CD4-positive, alpha-beta T cell treated with Interferon gamma for 1 hour (primary cell): ENCODE results near the gene SAG.

Experiments
- DNase-seq: peaks from one replicate; pipeline ENCODE4 v3.0.0-alpha.2; 2020

The SAG gene

DNA sequence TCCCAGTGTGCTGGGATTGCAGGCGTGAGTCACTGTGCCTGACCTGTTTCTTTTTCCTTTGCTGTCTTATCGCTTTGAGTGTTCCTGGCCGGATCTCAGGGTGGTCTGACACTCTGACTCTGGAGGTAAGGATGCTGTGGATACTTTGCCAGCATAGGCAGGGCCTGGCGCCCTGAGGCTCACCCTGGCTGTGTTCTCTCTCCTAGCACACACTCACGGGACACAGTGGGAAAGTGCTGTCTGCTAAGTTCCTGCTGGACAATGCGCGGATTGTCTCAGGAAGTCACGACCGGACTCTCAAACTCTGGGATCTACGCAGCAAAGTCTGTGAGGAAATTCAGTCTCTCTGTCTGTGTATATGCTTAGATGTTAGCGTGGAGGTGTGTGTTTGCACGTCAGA is 18.0 kb upstream of the SAG start:
- DNase-seq, result no peak

DNA sequence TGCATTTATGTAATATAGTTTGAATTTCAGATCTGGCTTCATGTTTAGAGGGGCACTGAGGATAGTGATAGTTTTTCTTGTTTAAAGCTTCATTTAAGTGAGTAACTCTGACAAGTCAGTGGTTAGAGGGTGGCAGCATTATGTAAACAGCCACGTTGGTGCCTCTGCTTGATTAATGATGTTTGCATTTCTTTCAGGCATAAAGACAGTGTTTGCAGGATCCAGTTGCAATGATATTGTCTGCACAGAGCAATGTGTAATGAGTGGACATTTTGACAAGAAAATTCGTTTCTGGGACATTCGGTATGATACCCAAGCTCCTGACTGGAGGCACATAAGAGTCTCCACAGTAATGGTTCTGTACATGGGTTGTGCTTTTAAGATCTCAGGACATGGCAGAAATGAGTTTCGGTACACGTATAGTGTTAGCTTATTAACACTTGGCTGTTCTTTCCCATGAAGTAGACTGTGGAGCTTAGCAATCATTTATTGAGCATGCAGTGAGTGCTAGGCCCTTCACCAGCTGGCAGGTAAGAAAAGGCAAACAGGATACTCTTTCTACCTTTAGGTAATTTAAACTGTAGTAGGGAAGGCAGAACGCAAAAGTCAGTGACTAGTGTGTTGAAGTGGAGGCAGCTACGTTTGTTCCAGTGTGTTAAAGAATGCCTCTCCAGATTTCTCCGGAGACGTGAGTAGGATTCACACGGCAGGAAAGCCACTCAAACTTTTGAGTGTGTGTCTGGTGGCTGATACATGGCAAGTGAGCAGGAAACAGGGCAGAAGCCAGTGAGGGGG is 17.4 kb upstream of the SAG start:
- no peak for DNase-seq

DNA sequence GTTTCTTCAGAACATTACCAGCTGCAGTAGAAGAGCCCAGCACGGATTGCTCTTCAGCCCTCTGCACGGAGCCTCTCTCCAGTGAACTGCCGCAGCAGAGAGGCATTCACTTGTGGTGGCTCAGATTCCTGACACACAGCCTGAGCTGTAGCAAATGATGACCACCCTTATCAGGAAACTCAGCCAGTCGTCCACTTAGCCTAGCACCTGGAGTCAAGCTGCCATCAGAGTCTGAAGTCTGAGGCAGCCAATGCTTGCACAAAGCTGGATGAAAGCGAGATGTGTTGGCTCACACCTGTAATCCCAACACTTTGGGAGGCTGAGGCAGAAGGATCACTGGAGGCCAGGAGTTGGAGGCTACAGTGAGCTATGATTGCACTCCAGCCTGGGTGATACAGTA is 11.7 kb upstream of the SAG start:
- no peak for DNase-seq

DNA sequence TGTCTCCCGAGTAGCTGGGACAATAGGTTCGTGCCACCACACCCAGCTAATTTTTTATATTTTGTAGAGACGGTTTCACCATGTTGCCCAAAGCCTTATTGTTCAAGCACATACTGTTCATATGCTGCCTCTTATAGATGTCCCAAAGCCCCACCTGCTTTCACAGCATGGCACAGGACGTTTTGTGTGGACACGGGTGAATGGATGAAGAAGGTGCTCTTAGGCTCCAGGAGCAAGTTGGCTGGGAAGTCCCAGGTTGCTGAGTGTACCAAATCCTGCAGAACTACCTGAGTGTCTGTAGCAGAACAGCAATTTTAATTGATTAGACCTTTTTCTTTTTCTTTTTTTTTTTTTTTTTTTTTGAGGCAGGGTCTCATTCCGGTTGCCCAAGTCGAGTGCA is 10.5 kb upstream of the SAG start:
- no peak for DNase-seq

DNA sequence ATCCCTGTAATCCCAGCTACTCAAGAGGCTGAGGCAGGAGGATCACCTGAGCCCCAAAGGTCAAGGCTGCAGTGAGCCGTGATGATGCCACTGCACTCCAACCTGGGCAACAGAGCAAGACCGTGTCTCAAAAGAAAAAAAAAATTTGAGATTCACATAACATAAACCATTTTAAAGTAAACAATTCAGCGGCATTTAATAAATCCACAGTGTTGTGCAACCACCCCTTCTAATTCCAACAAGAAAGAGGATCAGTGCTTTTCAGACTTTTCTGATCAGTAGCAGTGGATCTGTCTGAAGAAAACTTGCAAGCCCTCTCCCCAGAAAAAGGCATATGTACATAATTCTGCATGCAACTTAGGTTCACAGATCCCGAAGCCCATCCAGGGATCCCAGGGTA is 7.2 kb upstream of the SAG start:
- DNase-seq, result no peak

DNA sequence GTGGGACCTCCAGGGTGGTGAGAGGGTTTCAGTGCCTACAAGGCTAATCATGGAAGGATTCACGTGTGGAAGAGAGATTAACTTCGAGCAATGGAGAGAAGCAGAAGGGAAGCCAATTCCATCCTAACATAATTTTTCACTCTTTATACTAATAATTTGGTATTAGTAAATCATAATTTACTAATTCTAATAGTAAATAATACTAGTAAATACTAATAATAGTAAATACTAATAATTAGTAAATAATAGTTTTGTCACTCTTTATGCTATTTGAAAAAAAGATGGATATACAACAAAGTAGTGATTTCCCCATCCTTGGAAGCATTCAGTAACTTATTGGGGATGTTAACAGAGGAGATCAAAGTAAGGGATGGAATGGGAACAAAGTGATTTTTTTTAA is 6.4 kb upstream of the SAG start:
- DNase-seq, result no peak

DNA sequence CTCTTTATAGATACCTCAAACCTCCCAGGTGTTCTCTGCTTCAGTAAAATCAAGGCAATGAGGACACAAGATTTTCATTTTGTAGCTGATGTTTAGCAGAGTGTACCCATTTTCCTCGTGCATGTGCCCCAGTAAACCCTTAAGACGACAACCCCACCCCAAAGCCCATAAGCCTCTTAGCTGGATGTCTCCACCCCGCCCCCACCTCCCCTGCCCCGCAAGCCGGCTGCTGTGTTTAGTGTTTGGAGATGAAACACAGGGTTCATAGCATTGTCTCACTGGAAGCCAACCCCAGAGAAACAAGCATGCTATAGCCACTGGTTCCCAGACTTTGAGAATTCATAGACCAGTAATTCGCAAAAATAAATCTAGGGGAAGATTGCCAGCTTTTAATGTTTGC is 5.8 kb upstream of the SAG start:
- DNase-seq, result no peak

DNA sequence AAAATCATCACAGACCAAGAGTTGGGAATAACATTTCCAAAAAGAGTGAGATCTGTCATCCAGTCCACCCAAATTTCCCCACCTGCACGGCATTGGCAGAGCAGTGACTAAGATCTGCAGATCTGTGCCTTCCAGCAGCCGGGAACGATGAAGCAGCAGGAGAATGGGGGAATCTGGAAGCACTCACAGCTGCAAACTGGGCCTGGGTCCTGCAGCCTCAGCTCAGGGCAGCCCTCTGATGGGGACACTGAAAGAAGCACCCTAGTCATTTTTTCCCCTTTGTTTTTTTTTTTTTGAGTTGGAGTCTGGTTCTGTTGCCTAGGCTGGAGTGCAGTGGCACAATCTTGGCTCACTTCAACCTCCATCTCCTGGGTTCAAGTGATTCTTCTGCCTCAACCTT is 4.4 kb upstream of the SAG start:
- DNase-seq, result no peak

DNA sequence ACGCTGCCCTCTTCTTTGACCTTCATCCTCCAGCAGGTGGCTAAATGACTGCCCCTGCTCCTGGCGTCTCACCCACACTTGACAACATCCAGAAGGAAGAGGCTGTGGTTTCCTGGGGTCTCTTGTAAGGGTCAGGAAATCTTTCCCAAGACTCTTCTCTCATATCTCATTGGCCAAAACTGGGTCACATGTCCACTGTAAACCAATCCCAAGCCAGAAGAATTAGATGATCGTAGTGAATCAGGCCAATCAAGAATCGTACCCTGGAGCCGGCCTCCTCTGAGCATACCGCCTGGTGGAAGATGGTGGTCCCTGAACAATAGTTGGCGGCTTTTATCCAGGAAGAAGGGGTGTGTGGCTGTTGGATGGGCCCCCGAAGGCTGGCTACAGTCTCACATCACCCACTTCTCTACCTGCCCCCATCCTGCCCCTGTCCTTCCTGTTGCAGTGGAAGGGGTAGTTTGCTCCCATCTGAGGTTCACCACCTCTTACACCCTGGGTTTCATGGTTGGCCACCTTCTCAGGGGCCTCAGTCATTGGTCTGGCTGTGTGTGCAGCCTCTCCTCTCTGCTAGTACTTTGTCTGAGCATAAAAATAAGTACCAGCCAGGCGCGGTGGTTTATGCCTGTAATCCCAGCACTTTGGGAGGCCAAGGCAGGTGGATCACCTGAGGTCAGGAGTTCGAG is 3.8 kb downstream of the SAG start:
- DNase-seq, result no peak

DNA sequence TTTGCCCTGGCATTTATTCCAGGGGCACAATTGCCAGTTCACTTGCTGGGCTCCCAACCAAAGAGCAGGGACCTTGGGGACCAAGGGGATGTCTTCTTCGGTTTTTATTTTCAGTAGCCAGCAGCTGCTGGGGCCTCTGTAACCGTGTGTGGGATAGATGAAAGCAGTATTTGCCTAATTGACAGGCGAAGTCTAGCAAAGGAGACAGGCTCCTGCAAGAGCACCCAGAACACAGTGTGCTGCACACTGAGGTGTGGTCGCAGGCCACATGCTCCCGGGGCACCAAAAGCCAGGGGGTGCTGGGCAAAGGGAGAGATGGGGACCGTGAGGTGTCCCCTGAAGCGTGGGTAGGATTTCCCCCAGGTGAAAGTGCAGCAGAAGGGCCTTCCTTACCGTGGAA is 5.3 kb downstream of the SAG start:
- no peak for DNase-seq

DNA sequence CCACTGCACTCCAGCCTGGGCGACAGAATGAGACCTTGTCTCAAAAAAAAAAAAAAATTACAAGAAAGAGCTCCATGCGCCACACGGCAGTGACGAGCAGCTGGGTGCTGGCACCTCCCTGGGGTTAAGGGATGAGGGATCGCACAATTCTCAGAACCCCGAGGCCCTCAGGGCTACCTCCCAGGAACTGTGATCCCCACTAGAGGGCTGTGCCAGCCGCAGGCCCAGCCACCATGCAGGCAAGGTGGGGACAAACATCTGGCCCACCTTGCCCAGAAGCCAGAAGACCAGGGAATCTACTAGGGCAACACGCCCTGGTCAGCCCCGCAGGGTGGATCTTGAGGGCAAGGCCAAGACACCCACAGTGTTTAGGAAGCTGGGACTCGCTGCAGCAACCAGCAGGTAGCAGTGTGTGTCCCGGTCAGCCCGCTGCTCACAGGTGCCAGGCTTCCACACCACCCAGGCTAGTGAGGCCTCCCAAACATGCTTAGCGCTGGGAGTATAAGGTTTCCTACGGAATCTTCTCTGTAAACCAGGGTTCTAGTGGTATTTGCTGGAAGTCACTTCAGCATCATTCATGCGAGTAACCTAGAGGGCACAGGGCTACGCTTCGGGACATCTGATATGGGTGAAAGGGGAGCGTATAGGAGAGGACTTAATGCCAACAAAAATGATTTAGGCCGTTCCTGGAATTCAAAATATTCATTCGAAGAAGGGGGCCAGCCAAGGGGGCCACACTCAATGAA is 6.7 kb downstream of the SAG start:
- DNase-seq, result no peak

DNA sequence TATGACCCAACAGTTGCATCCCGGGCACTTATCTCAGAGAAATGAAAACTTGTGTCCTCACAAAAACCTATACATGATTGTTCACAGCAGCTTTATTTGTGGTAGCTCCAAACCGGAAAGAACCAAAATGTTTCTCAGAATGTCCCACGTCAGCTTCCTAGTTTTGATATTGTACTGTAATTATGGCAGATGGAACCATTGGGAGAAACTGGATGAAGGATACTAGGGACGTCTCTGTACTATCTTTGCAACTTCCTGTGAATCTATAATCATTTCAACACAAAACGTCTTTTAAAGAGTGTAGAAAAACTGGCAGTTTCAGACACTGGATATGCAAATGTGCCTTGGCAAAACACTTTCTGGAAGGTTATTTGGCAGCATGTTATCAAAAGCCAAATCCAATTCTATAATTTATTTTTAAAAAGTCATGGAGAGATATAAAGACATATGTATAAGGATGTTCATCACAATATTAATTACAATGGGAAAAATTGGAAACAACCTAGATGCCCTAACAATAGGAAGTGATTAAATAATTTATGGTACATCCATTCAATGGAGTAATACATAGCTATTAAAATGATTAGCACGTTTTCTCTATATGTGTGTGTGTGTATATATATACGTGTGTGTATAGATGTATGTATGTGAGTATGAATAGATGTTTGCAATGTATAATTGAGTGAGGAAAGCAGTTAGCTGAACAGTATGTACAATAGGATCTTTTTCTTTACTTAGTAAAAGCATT is 9.8 kb downstream of the SAG start:
- no peak for DNase-seq

DNA sequence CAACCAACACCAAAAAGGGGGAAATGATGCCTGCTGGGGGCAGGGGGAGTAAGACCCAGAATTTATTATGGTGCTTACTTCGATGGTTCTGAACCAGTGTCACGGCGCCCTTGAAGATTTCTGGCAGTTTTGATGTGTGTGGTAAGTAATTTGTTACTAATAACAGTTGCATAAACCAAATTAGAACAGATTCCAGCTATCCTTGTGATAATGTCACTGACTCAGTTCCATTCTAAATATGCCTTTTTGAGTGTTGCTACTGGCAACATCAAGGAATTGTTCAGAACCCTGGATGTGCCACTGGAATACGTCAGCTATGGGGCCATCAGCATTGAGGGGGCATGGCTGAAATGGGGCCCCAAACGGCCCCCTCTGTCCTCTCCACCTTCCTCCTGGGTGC is 11.6 kb downstream of the SAG start:
- no peak for DNase-seq

DNA sequence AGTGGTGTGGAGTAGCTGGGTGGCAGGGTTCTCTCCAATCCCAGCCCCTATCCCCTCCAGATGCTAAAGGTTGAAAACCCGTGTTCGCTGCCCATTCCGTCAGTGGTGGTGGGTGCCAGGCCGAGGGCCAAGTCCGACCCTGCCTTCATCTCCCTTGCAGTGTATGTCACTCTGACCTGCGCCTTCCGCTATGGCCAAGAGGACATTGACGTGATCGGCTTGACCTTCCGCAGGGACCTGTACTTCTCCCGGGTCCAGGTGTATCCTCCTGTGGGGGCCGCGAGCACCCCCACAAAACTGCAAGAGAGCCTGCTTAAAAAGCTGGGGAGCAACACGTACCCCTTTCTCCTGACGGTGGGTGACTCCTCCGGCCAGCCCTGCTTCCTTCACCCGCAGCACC is 12.9 kb downstream of the SAG start:
- DNase-seq, result no peak

DNA sequence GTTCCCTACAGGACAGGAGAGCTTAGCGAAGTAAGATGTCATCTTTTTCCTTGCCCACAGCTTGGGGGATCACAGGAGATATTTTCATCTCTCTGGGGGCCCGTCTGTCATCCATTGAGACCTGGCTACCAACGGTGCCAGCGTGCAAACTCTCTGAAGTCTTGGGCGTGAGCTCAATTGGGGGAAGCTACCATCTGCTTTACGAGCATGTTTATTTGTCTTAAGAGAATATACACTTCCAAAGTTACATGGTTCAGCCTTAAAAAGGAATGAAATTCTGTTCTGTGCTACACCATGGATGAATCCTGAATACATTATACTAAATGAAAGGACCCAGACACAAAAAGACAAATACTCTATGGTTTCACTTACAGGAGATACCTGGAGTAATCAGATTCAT is 13.6 kb downstream of the SAG start:
- no peak for DNase-seq

DNA sequence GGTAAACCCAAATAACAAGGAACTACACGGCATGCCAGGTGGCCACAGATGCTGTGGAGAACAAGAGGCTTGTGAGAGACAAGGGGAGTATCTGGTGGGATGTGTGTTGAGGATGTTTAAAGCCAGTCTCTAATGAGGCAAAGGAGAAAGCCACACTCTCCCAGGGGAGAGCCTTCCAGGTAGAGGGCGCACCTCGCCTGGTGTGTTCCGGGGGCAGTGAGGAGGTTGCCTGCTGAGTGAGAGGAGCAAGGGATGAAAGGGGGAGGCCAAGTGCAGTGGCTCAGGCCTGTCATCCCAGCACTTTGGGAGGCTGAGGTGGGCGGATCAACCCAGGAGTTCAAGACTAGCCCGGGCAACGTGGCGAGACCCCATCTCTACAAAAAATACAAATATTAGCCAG is 16.2 kb downstream of the SAG start:
- no peak for DNase-seq

DNA sequence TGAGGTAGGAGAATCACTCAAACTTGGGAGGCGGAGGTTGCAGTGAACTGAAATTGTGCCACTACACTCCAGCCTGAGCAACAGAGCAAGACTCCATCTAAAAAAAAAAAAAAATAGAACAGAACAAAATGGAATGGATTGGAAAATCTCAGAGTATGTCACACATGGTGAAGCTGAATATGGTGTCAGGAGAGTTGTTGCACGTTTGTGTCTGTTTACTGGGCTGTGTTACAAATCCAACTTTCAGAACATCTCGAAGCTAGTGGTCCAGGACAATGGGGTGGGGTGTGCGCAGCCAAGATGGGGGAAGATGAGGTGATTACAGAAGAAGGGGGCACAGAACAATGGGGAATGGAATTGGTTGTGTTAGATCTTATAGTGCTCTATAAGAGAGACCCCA is 17.6 kb downstream of the SAG start:
- no peak for DNase-seq

DNA sequence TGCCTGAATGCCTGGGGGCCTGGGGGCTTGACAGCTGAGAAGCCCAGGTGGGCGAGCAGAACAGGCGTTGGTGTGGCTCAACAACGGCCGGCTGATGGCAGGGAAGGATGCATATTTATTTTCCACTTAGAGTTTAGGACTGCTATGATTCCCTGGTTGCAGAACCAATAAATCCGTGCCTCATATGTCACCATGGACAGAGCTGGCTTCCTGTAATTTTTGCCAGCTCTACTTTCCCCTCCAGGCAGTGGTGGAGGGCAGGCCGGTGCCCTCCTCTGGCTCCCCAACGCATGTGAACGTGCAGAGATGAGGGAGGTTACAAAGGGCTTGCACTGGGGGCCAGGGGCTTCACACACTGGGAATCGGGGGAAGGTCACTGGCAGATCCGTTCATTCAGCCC is 18.2 kb downstream of the SAG start:
- DNase-seq, result no peak

DNA sequence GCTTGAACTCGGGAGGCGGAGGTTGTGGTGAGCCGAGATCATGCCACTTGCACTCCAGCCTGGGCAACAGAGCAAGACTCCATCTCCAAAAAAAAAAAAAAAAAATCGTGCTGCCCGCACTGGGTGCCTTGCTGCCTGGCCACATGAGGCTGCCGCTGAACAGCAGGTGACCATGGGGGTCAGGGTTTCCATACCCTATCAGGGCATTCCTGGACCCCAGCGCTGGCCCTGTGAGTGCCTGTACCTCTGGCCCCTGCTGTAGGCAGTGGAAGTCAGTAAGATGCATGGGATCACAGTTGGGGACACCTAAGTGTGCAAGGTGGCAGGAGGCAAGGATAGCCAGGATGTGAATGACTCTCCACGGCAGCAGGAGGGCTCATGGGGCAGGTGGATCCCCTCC is 18.9 kb downstream of the SAG start:
- DNase-seq, result no peak

DNA sequence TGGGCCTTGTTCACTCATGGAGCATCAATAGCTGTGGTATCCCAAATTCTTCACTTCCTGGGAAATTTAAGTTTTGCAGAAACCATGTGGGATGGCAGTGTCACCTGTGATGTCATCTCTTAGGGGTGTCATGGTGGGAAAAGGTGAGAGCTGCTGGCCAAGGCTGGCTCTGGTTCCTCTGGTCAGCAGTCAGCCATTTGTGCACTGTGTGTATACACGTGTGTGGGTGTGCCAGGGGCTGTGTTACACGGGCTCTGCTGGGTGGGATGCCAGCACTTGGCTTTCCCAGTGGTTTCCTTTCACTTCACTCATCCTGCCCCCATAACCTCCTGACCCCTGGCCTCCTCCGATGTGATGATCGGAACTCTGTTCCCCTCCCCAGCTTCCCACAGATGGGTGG is 21.3 kb downstream of the SAG start:
- DNase-seq, result no peak

DNA sequence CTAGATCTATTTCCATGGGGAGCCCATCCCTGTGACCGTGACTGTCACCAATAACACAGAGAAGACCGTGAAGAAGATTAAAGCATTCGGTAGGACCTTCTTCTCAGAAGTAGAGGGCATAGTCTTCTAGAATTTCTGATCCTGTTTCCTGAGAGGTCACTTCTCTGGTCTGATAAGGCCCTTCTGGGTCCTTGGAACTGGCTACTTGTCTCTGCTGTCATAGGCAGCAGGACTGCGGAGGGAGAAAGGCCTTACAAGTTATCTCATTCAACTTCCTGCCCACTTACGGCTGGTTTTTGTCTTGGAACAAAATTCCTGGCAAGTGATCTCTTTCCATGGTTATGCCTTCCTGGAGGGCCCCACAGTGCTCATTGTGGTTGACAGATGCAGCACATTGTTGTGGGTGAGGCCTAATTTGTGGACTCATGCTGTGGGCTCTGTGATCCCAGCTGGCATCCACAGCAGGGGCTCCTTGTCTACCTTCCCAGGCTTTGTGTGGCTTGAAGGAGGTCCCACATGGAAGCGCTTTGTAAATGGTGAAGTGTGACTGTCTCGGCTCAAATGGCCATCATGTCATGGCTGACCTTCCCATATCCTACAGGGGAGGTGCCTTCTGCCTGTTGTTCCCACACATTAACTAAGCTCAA is 22.0 kb downstream of the SAG start:
- DNase-seq, result no peak

DNA sequence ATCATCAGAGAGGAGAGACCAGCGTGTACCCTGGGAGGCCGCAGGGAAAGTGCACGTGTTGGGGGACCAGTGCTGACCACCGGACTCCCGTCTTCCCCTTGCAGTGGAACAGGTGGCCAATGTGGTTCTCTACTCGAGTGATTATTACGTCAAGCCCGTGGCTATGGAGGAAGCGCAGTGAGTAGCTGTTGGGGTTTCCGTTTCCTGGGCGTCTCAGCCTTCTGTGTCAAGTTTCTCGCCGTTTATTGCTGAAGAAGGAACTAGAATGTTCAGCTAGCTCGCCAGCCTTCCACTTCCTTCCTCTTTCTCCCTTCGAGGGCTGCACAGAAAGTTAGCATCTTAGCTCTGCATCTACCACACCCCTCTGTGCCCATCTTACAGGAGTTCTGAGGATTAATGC is 23.9 kb downstream of the SAG start:
- DNase-seq, result peak; percentile 91

DNA sequence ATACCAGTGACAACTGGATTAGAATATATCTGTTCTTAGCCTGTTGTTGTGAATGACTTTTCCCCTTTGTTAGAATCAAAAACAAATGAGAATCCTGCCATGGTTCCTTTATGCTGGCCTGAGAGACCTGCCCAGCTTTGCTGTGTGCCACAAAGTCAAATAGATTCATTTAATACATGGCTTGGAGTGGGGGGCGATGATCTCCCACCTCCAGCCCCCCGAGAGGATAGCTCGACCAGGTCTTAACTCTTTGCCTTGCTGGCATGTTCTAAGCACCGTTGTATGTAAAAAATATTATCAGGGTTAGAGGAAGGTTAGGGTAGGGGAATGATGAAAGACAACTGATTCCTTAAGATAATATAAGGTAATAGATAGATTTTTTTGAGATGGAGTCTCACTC is 24.5 kb downstream of the SAG start:
- no peak for DNase-seq
